Right hindlimb (tissue), 1 donor: ENCODE data around the gene EYA2.

Source experiments
- DNase-seq: peaks from one replicate; pipeline ENCODE4 v3.0.0-alpha.2; 2018

EYA2 gene

GRCh38 chr20:46933150-46933549 lies 38.5 kb downstream of the EYA2 start:
- no peak for DNase-seq

- no peak for DNase-seq
Measured at GRCh38 chr20:46934746-46935287, 40.2 kb downstream of the EYA2 start.

- DNase-seq = no peak
Measured at GRCh38 chr20:46935394-46936017, 40.9 kb downstream of the EYA2 start.

- DNase-seq = no peak
Measured at GRCh38 chr20:46936415-46937156, 41.9 kb downstream of the EYA2 start.

GRCh38 chr20:46937157-46937523 lies 42.5 kb downstream of the EYA2 start:
- no peak for DNase-seq

- no peak for DNase-seq
Measured at GRCh38 chr20:46937533-46938226, 43.0 kb downstream of the EYA2 start.

- DNase-seq = peak; percentile 59
Measured at GRCh38 chr20:46938434-46938833, 43.8 kb downstream of the EYA2 start.

GRCh38 chr20:46939031-46939965 lies 44.7 kb downstream of the EYA2 start:
- no peak for DNase-seq

GRCh38 chr20:46940616-46941015 lies 46.0 kb downstream of the EYA2 start:
- no peak for DNase-seq

GRCh38 chr20:46941404-46941803 lies 46.8 kb downstream of the EYA2 start:
- no peak for DNase-seq

GRCh38 chr20:46943861-46944591 lies 49.4 kb downstream of the EYA2 start:
- DNase-seq = no peak

GRCh38 chr20:46945465-46945864 lies 50.8 kb downstream of the EYA2 start:
- DNase-seq = peak; percentile 40

- DNase-seq = no peak
Measured at GRCh38 chr20:46946181-46946624, 51.6 kb downstream of the EYA2 start.

- DNase-seq = no peak
Measured at GRCh38 chr20:46946796-46947195, 52.2 kb downstream of the EYA2 start.

GRCh38 chr20:46948081-46948480 lies 53.4 kb downstream of the EYA2 start:
- no peak for DNase-seq

- no peak for DNase-seq
Measured at GRCh38 chr20:46951405-46951804, 56.8 kb downstream of the EYA2 start.

- no peak for DNase-seq
Measured at GRCh38 chr20:46951840-46952497, 57.3 kb downstream of the EYA2 start.

GRCh38 chr20:46953596-46953995 lies 59.0 kb downstream of the EYA2 start:
- no peak for DNase-seq

- no peak for DNase-seq
Measured at GRCh38 chr20:46954490-46955038, 59.9 kb downstream of the EYA2 start.

- no peak for DNase-seq
Measured at GRCh38 chr20:46955601-46956556, 61.2 kb downstream of the EYA2 start.
